Astrocyte (in vitro differentiated cells and primary cell): Measurements from ENCODE around the gene ARID5A. TPM values are rescaled to one million over a fixed set of nuclear protein-coding genes. Genes with fewer than 3 reads are reported as not detected.
A peak's percentile ranks its signal among the peaks of the same experiment; 100 is the strongest.

Source experiments
- DNase-seq: peaks from one replicate; pipeline ENCODE4 v3.0.0-alpha.2; 2010; ENCODE audit warnings: low read depth
- FAIRE-seq: peaks from 2 replicates; lab custom pipeline; 2011; peaks lifted over from hg19 to GRCh38; lab: Jason Lieb, UNC
- H2AFZ ChIP-seq: 2 replicates; pipeline ENCODE4 v1.6.0; 2012; ENCODE audit warnings: low read depth, low read length, inconsistent platforms
- H3K27ac ChIP-seq: 2 replicates; pipeline ENCODE4 v1.5.1; 2011; ENCODE audit warnings: low read depth, low read length, inconsistent platforms
- H3K27me3 ChIP-seq: 2 replicates; pipeline ENCODE4 v1.6.0; 2011; ENCODE audit warnings: low read length, inconsistent platforms; ENCODE audit not compliant: insufficient read depth
- H3K36me3 ChIP-seq: 2 replicates; pipeline ENCODE4 v1.5.1; 2011; ENCODE audit warnings: low read length, inconsistent platforms; ENCODE audit not compliant: insufficient read depth
- H3K4me1 ChIP-seq: 2 replicates; pipeline ENCODE4 v1.5.1; 2011; ENCODE audit warnings: low read length, inconsistent platforms; ENCODE audit not compliant: insufficient read depth
- H3K4me2 ChIP-seq: 2 replicates; pipeline ENCODE4 v1.6.0; 2012; ENCODE audit warnings: low read length, inconsistent platforms
- H3K4me3 ChIP-seq: 2 replicates; pipeline ENCODE4 v1.5.1; 2011; ENCODE audit warnings: low read depth, mild to moderate bottlenecking, low read length, inconsistent platforms; ENCODE audit not compliant: insufficient read depth
- H3K79me2 ChIP-seq: 2 replicates; pipeline ENCODE4 v1.6.0; 2012; ENCODE audit warnings: mild to moderate bottlenecking, low read length, inconsistent platforms; ENCODE audit not compliant: insufficient read depth
- H3K9ac ChIP-seq: 2 replicates; pipeline ENCODE4 v1.6.0; 2012; ENCODE audit warnings: mild to moderate bottlenecking, low read length, inconsistent platforms
- H3K9me3 ChIP-seq: 2 replicates; pipeline ENCODE4 v1.5.1; 2012; ENCODE audit warnings: low read depth, mild to moderate bottlenecking, low read length, inconsistent platforms; ENCODE audit not compliant: insufficient read depth
- H4K20me1 ChIP-seq: 2 replicates; pipeline ENCODE4 v1.6.0; 2012; ENCODE audit warnings: low read length, inconsistent platforms; ENCODE audit not compliant: insufficient read depth
- H3K27ac Mint-ChIP-seq: one replicate; pipeline ENCODE4 v1.8.0; 2021; ENCODE audit warnings: mild to moderate bottlenecking, mixed read lengths; ENCODE audit not compliant: unreplicated experiment
- H3K27me3 Mint-ChIP-seq: one replicate; pipeline ENCODE4 v1.8.0; 2021; ENCODE audit warnings: low read depth, mixed read lengths; ENCODE audit not compliant: unreplicated experiment
- H3K36me3 Mint-ChIP-seq: one replicate; pipeline ENCODE4 v1.8.0; 2021; ENCODE audit warnings: low read depth, mixed read lengths; ENCODE audit not compliant: unreplicated experiment
- H3K4me1 Mint-ChIP-seq: one replicate; pipeline ENCODE4 v1.8.0; 2021; ENCODE audit warnings: low read depth, mixed read lengths; ENCODE audit not compliant: unreplicated experiment
- H3K4me3 Mint-ChIP-seq: one replicate; pipeline ENCODE4 v1.8.0; 2021; ENCODE audit warnings: mild to moderate bottlenecking, moderate library complexity, mixed read lengths; ENCODE audit not compliant: unreplicated experiment
- H3K9me3 Mint-ChIP-seq: one replicate; pipeline ENCODE4 v1.8.0; 2021; ENCODE audit warnings: mild to moderate bottlenecking, mixed read lengths; ENCODE audit not compliant: unreplicated experiment
- EZH2 ChIP-seq: IDR thresholded peaks from 2 replicates; pipeline ENCODE4 v1.6.1; 2012; ENCODE audit warnings: mild to moderate bottlenecking, low read length, inconsistent platforms; ENCODE audit not compliant: insufficient read depth
- total RNA-seq: library from RNA; stranded (reverse); gene quantifications from 2 replicates; pipeline ENCODE4 v1.2.1, GENCODE V29; 2021
- TF ChIP-seq, protein P1 (sequence below): IDR thresholded peaks from 2 replicates; pipeline ENCODE4 v1.5.1; 2011; ENCODE audit warnings: low read depth, mild to moderate bottlenecking, inconsistent platforms, low read length, moderate library complexity; ENCODE audit not compliant: insufficient read depth

ARID5A gene
- total RNA-seq, 1 donor from 2014 or later, result 11.8 TPM

DNA sequence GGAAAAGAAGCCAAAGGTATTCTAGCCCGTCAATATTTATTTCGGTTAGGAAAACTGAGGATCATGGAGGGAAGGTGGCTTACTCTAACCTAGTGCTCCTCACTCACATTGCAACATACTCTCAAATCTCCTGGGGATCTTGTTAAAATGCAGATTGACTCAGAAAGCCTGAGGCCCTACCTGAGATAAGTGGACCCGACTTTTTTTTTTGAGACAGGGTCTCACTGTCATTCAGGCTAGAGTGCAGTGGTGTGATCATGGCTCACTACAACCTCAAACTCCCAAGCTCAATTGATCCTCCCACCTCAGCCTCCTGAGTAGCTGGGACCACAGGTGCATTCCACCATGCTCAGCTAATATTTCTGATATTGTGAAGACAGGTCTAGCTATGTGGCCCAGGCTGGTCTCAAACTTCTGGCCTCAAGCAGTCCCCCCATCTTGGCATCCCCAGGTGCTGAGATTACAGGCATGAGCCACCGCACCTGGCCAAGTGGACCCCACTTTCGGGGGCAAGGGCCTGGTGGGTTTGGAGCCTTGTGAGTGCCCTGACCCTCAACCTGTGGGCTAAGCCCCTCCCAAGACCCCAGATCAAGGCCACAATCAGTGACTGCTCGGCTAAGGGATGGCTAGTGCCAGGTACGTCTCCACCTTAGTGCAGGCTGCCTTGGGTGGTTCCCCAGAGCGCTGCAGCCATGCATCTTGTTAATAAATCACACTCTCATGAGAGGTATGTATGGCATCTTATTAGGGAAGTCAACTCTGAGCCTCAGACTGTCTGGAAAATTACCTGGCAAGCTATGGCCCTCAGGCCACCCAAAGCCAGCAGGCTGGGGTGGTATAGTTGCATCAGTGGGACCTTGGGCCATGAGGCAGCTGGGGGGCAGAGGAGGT, 30.3 kb upstream of the ARID5A start:
- Histone ChIP-seq H3K4me2 (no peak overlapping the region), H3K9ac (no peak overlapping the region), H3K79me2 (no peaks in the 10 kb centered on the region), H3K9me3 (no peaks in the 10 kb centered on the region), H3K27ac (no peak overlapping the region), H3K4me1 (peaks cover 11% of the 10 kb centered on the region), H3K36me3 (no peaks in the 10 kb centered on the region), H4K20me1 (no peaks in the 10 kb centered on the region), H3K4me3 (no peak overlapping the region), H3K27me3 (peaks cover 11% of the 10 kb centered on the region), H2AFZ (no peak overlapping the region)
- no peaks in the 10 kb centered on the region for H3K36me3 Mint-ChIP-seq
- peaks cover 17% of the 10 kb centered on the region for H3K27me3 Mint-ChIP-seq
- no peak overlapping the region for H3K27ac Mint-ChIP-seq
- no peak for DNase-seq
- no peaks in the 10 kb centered on the region for H3K9me3 Mint-ChIP-seq
- no peak overlapping the region for H3K4me3 Mint-ChIP-seq
- TF ChIP-seq, protein P1, sequence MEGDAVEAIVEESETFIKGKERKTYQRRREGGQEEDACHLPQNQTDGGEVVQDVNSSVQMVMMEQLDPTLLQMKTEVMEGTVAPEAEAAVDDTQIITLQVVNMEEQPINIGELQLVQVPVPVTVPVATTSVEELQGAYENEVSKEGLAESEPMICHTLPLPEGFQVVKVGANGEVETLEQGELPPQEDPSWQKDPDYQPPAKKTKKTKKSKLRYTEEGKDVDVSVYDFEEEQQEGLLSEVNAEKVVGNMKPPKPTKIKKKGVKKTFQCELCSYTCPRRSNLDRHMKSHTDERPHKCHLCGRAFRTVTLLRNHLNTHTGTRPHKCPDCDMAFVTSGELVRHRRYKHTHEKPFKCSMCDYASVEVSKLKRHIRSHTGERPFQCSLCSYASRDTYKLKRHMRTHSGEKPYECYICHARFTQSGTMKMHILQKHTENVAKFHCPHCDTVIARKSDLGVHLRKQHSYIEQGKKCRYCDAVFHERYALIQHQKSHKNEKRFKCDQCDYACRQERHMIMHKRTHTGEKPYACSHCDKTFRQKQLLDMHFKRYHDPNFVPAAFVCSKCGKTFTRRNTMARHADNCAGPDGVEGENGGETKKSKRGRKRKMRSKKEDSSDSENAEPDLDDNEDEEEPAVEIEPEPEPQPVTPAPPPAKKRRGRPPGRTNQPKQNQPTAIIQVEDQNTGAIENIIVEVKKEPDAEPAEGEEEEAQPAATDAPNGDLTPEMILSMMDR, result no peak
- no peak for TF ChIP-seq EZH2
- FAIRE-seq, result no peak
- peaks cover 12% of the 10 kb centered on the region for H3K4me1 Mint-ChIP-seq

DNA sequence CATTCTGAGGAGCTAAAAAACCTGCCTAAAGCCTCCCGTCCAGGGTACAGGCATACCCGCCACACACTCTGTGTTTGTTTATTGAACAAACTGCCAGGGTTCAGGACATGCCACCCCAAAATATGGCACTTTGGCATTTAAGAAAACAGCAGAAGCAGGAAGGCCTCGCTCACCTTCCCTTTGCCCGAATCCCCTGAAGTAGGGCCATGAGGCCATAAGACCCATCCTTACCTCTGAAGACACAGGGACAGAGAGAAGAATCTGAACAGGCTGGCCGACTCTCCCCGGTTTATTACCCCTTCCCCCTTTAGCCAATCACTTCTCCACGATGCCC, 29.7 kb upstream of the ARID5A start:
- Histone ChIP-seq H3K27ac (no peak overlapping the region), H3K79me2 (no peaks in the 10 kb centered on the region), H2AFZ (no peak overlapping the region), H3K4me1 (peaks cover 11% of the 10 kb centered on the region), H3K36me3 (no peaks in the 10 kb centered on the region), H3K4me3 (no peak overlapping the region), H3K27me3 (peaks cover 8% of the 10 kb centered on the region), H3K9me3 (no peaks in the 10 kb centered on the region), H3K4me2 (no peak overlapping the region), H4K20me1 (no peaks in the 10 kb centered on the region), H3K9ac (no peak overlapping the region)
- Mint-ChIP-seq H3K27me3 (peaks cover 19% of the 10 kb centered on the region), H3K9me3 (no peaks in the 10 kb centered on the region), H3K4me1 (peaks cover 12% of the 10 kb centered on the region), H3K4me3 (no peak overlapping the region), H3K36me3 (no peaks in the 10 kb centered on the region), H3K27ac (no peak overlapping the region)
- no peak for FAIRE-seq
- no peak for DNase-seq
- TF ChIP-seq EZH2, result no peak
- TF ChIP-seq, protein P1, result no peak

DNA sequence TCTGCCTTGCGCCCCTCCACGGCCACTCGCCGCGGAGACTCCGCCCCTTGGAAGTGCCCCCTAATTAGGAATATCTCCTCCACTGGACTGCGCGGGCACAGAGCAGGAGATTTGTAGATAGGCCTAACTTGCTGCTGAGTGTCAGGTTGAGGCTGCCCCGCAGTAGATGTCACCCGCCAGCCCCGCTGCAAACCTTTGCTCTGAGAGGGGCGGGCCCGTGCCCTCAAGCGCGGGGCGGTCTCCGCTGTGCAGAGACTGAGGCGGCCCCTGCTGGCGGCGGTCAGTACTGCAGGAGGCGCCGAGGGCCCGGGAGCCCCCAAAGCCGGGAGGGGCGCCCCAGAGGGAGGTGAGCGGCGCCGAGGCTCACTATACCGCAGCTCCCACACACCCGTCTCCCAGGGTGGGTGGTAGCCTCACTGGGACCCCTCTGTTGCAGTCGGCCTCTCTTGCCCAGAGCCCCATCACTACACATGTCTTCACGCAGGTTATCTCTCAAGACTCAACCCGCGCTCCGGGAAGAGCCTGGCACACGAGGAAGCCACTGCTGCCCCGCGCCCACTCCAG, 28.5 kb upstream of the ARID5A start:
- H3K79me2 ChIP-seq, result no peaks in the 10 kb centered on the region
- Mint-ChIP-seq H3K27ac (no peak overlapping the region), H3K36me3 (no peaks in the 10 kb centered on the region), H3K4me1 (peaks cover 12% of the 10 kb centered on the region), H3K4me3 (no peak overlapping the region), H3K9me3 (no peaks in the 10 kb centered on the region), H3K27me3 (peaks cover 22% of the 10 kb centered on the region)
- H3K36me3 ChIP-seq, result no peaks in the 10 kb centered on the region
- H3K4me2 ChIP-seq, result peak overlapping the region; percentile 82
- H3K27me3 ChIP-seq, result peaks cover 7% of the 10 kb centered on the region
- no peaks in the 10 kb centered on the region for H4K20me1 ChIP-seq
- DNase-seq, result no peak
- no peak overlapping the region for H3K27ac ChIP-seq
- H3K9me3 ChIP-seq, result no peaks in the 10 kb centered on the region
- no peak for FAIRE-seq
- H2AFZ ChIP-seq, result peak overlapping the region; percentile 56
- H3K4me1 ChIP-seq, result peaks cover 11% of the 10 kb centered on the region
- peak overlapping the region; percentile 19 for H3K4me3 ChIP-seq
- no peak overlapping the region for H3K9ac ChIP-seq
- TF ChIP-seq, protein P1, result peak; percentile 58
- no peak for TF ChIP-seq EZH2
